Measurements from ENCODE around the gene NOX3.

The NOX3 gene

DNA sequence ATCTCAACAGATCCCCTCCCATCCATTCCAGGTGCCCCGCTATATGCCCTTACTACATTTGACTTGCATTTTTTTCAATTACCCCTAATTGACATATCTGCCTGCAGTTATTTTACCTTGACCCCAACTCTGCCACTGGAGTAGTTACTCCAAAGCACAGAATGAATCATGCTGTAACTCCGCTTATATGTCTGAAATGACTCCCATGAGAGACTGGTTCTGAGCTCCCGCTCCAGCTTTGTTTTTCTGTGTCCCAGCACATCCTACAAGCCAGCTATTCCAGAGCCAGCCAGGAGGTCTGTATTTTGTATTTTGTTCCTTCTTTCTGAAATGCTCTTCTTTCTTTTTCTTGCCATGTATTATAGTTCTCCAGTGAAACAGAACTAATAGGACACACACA, 10.9 kb upstream of the NOX3 start:
- TF ChIP-seq, protein P1, sequence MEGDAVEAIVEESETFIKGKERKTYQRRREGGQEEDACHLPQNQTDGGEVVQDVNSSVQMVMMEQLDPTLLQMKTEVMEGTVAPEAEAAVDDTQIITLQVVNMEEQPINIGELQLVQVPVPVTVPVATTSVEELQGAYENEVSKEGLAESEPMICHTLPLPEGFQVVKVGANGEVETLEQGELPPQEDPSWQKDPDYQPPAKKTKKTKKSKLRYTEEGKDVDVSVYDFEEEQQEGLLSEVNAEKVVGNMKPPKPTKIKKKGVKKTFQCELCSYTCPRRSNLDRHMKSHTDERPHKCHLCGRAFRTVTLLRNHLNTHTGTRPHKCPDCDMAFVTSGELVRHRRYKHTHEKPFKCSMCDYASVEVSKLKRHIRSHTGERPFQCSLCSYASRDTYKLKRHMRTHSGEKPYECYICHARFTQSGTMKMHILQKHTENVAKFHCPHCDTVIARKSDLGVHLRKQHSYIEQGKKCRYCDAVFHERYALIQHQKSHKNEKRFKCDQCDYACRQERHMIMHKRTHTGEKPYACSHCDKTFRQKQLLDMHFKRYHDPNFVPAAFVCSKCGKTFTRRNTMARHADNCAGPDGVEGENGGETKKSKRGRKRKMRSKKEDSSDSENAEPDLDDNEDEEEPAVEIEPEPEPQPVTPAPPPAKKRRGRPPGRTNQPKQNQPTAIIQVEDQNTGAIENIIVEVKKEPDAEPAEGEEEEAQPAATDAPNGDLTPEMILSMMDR (IDR thresholded peaks at IDR 0.05; ENCODE audit: low read depth, low read length, poor library complexity, severe bottlenecking): no peak
- no peak for TF ChIP-seq EZH2phosphoT487 (IDR thresholded peaks at IDR 0.05; ENCODE audit: borderline replicate concordance, low read length)
- no peak overlapping the region for H3K4me3 ChIP-seq (ENCODE audit: low read length)
- H3K9me3 ChIP-seq (ENCODE audit: control insufficient read depth, insufficient read depth, low read length): peaks cover 24% of the 10 kb centered on the region; the same call in 1 of the 2 replicates
- no peaks in the 10 kb centered on the region for H3K79me2 ChIP-seq (ENCODE audit: control insufficient read depth, low read length)
- no peak overlapping the region for H3K27ac ChIP-seq (ENCODE audit: low read depth, low read length)
- no peaks in the 10 kb centered on the region for H3K4me1 ChIP-seq (ENCODE audit: control insufficient read depth, low read length)
- no peaks in the 10 kb centered on the region for H4K20me1 ChIP-seq (ENCODE audit: control insufficient read depth, insufficient read depth, low read depth, low read length)
- no peaks in the 10 kb centered on the region for H3K9me2 ChIP-seq (replicated peaks; ENCODE audit: control insufficient read depth, low read length)
- H3K27me3 ChIP-seq (ENCODE audit: control insufficient read depth, low read length): no peaks in the 10 kb centered on the region
- H3K36me3 ChIP-seq (ENCODE audit: control insufficient read depth, low read length): no peaks in the 10 kb centered on the region
- no peak overlapping the region for H3K4me2 ChIP-seq (ENCODE audit: low read length)
- no peaks in the 10 kb centered on the region for H3F3A ChIP-seq (ENCODE audit: control insufficient read depth, insufficient read depth)

DNA sequence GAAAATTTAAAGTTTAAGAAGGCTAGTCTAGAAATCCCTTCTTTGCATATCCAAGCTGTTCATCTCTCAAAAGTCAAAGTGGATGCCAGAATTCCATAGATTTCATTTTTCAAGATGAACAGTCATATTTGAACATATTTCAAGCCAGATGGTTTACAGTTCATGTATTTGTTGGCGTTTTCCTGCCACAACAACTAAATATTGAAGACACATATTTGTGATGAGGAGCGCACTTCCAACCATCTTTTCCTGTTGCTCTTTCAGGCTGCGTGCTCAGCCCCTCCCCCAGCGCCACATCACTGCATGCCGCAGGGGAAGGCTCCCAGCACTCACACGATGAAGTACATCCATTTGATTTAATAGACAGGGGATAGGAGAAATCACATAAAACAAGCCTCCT, 5.9 kb upstream of the NOX3 start:
- Histone ChIP-seq H3K4me1 (ENCODE audit: control insufficient read depth, low read length) (no peaks in the 10 kb centered on the region), H3K9me3 (ENCODE audit: control insufficient read depth, insufficient read depth, low read length) (peaks cover 11% of the 10 kb centered on the region; the same call in 1 of the 2 replicates), H3K36me3 (ENCODE audit: control insufficient read depth, low read length) (no peaks in the 10 kb centered on the region), H3K4me2 (ENCODE audit: low read length) (no peak overlapping the region), H3K79me2 (ENCODE audit: control insufficient read depth, low read length) (no peaks in the 10 kb centered on the region), H3F3A (ENCODE audit: control insufficient read depth, insufficient read depth) (no peaks in the 10 kb centered on the region), H4K20me1 (ENCODE audit: control insufficient read depth, insufficient read depth, low read depth, low read length) (no peaks in the 10 kb centered on the region), H3K9me2 (replicated peaks; ENCODE audit: control insufficient read depth, low read length) (no peaks in the 10 kb centered on the region), H3K27ac (ENCODE audit: low read depth, low read length) (no peak overlapping the region), H3K4me3 (ENCODE audit: low read length) (no peak overlapping the region), H3K27me3 (ENCODE audit: control insufficient read depth, low read length) (no peaks in the 10 kb centered on the region)
- TF ChIP-seq, protein P1 (IDR thresholded peaks at IDR 0.05; ENCODE audit: low read depth, low read length, poor library complexity, severe bottlenecking): no peak
- TF ChIP-seq EZH2phosphoT487 (IDR thresholded peaks at IDR 0.05; ENCODE audit: borderline replicate concordance, low read length): no peak

- H3K27me3 ChIP-seq (ENCODE audit: control insufficient read depth, low read length): no peaks in the 10 kb centered on the region
These were observed 1.2 kb downstream of the NOX3 start for GRCh38 chr6:155454471-155454870.

More at GRCh38 chr6:155454471-155454870, 1.2 kb downstream of the NOX3 start:
- Histone ChIP-seq H3K4me1 (ENCODE audit: control insufficient read depth, low read length) (peaks cover 28% of the 10 kb centered on the region), H3K36me3 (ENCODE audit: control insufficient read depth, low read length) (no peaks in the 10 kb centered on the region), H3K4me3 (ENCODE audit: low read length) (no peak overlapping the region), H3F3A (ENCODE audit: control insufficient read depth, insufficient read depth) (no peaks in the 10 kb centered on the region), H3K79me2 (ENCODE audit: control insufficient read depth, low read length) (no peaks in the 10 kb centered on the region), H3K9me3 (ENCODE audit: control insufficient read depth, insufficient read depth, low read length) (no peaks in the 10 kb centered on the region), H3K4me2 (ENCODE audit: low read length) (no peak overlapping the region), H4K20me1 (ENCODE audit: control insufficient read depth, insufficient read depth, low read depth, low read length) (no peaks in the 10 kb centered on the region), H3K9me2 (replicated peaks; ENCODE audit: control insufficient read depth, low read length) (no peaks in the 10 kb centered on the region), H3K27ac (ENCODE audit: low read depth, low read length) (no peak overlapping the region)
- no peak for TF ChIP-seq EZH2phosphoT487 (IDR thresholded peaks at IDR 0.05; ENCODE audit: borderline replicate concordance, low read length)
- TF ChIP-seq, protein P1 (IDR thresholded peaks at IDR 0.05; ENCODE audit: low read depth, low read length, poor library complexity, severe bottlenecking): no peak

Measured in DOHH2 (cell line).